Activated naive CD8-positive, alpha-beta T cell (primary cell): ENCODE measurements around the gene TRABD2B.

Source experiments
- H3K27ac Mint-ChIP-seq: one replicate; pipeline ENCODE4 v1.8.0; 2021; ENCODE audit warnings: mixed read lengths
- H3K27me3 Mint-ChIP-seq: one replicate; pipeline ENCODE4 v1.8.0; 2021; ENCODE audit warnings: mixed read lengths
- H3K36me3 Mint-ChIP-seq: one replicate; pipeline ENCODE4 v1.8.0; 2021; ENCODE audit warnings: mixed read lengths
- H3K4me1 Mint-ChIP-seq: one replicate; pipeline ENCODE4 v1.8.0; 2021; ENCODE audit warnings: low read depth, mixed read lengths
- H3K4me3 Mint-ChIP-seq: one replicate; pipeline ENCODE4 v1.8.0; 2021; ENCODE audit warnings: mild to moderate bottlenecking, mixed read lengths
- H3K9me3 Mint-ChIP-seq: one replicate; pipeline ENCODE4 v1.8.0; 2021; ENCODE audit warnings: low read depth, mixed read lengths

TRABD2B gene

DNA sequence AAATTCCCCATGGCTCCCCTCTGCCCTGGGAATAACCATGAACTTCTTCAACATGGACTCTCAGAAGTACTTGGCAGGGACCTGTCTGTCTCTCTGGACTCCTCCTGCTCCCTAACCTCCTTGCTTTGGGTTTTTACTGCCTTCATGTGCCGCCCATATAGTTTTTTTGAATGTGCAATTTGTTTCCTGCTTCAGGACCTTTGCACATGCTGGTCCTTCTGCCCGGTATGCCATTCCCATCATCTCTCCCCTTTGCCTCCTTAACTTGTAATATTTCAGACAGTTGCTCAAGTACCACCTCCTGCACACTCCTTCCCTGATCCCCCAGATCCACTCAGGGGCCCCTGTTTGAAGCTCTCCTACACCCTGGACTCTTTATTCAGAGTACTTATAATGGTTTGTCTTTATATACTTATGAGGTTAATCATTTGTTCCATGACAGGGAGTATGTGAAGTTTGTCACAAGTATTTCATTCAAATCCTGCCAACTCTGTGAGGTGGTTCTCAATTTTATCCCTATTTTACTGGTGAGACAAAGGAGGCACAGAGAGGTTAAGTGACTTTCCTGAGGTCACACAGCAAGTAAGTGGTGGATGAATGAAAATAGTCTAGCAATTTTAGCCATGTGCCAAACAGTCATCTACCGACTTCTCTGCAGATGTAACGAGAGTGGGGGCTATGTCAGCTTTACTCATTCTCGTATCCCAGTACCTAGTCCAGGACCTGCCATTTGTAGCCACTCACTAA, 180.7 kb downstream of the TRABD2B start:
- Mint-ChIP-seq H3K4me3 (no peak overlapping the region), H3K27ac (no peak overlapping the region), H3K4me1 (no peaks in the 10 kb centered on the region), H3K27me3 (no peaks in the 10 kb centered on the region), H3K9me3 (no peaks in the 10 kb centered on the region), H3K36me3 (no peaks in the 10 kb centered on the region)

DNA sequence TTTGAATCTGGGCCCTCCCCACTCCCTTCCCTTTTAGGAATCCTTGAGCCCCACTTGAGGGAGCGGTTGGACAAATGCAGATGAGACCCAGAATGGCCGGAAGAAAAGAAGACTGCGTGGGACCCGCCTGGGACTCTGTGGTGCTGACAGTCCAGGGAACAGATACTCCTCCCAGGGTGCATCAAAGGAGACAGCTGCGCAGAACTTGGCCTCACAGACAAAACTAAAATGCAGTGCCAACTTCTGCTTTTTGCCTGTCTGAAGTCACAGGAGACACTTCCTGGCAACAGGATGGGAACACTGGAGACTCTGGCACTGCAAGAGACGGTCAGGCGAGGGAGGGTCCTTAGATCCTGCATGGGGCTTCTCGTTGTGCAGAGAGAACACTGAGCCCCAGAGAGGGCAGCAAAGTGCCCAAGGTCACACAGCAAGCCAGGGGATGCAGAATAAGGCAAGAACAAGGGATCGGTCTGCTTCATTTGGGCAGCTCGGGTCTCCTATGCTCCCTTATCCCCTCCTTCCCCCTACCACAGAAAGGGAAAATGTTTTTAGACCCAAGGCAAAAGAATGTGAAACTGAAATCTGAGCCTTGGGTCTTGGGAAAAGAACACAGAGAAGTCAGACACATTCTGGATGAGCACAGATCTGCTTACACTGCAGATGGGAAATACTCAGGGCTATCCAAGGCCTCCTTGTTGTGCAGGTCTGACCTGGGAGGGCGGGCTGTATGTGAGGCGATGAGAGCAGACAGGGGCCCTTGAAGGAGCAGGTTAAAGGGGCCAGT, 182.4 kb downstream of the TRABD2B start:
- Mint-ChIP-seq H3K4me1 (no peaks in the 10 kb centered on the region), H3K36me3 (no peaks in the 10 kb centered on the region), H3K27me3 (no peaks in the 10 kb centered on the region), H3K4me3 (no peak overlapping the region), H3K27ac (no peak overlapping the region), H3K9me3 (no peaks in the 10 kb centered on the region)

DNA sequence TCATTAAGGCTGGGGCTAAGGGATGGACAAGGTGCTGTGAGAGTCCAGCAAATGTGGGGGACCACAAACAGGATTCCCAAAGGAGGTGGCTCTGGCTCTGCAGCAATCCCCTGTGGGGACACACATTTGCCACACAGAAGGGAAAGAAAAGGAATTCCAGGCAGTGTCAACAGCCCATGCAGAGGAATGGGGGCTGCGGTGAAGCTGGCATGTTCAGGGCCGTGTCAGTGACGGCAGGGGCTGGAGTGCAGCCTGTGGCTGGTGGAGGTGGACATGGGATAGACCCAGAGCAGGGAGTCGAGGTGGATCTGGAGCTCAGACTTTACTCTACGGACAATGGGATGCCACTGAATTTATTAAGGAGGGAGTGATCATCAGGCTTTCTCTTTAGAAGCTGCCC, 183.2 kb downstream of the TRABD2B start:
- Mint-ChIP-seq H3K4me3 (no peak overlapping the region), H3K9me3 (no peaks in the 10 kb centered on the region), H3K27me3 (no peaks in the 10 kb centered on the region), H3K36me3 (no peaks in the 10 kb centered on the region), H3K27ac (no peak overlapping the region), H3K4me1 (no peaks in the 10 kb centered on the region)

DNA sequence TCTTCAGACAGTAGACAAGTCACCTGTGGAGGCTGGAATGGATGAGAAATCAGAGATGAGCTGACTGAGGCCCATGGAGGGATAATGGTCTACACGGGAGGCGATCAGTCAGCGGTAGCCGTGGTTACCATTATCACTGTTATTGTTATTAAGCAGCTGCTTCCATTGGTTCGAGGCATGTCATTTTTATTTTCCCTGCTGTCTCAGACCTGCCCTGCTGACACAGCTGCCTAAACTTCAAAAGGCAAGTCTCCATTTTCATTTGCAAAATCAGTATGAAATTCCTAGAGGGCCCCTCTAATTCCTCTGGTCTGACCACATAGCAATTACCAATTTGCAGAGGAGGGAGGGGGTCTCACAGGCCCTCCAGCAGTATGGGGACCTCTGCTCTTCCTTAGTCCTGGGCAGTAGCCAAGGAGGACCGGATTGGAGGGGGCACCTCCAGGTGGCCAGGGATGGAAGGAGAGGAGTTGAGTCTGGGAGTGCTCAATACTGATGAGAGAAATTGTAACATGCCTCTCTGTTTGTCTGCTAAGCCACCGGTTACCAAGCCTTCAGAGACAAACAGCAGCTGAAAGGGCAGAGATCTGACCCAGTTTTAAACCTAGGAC, 184.2 kb downstream of the TRABD2B start:
- Mint-ChIP-seq H3K36me3 (no peaks in the 10 kb centered on the region), H3K4me3 (no peak overlapping the region), H3K27me3 (no peaks in the 10 kb centered on the region), H3K27ac (no peak overlapping the region), H3K9me3 (no peaks in the 10 kb centered on the region), H3K4me1 (no peaks in the 10 kb centered on the region)

DNA sequence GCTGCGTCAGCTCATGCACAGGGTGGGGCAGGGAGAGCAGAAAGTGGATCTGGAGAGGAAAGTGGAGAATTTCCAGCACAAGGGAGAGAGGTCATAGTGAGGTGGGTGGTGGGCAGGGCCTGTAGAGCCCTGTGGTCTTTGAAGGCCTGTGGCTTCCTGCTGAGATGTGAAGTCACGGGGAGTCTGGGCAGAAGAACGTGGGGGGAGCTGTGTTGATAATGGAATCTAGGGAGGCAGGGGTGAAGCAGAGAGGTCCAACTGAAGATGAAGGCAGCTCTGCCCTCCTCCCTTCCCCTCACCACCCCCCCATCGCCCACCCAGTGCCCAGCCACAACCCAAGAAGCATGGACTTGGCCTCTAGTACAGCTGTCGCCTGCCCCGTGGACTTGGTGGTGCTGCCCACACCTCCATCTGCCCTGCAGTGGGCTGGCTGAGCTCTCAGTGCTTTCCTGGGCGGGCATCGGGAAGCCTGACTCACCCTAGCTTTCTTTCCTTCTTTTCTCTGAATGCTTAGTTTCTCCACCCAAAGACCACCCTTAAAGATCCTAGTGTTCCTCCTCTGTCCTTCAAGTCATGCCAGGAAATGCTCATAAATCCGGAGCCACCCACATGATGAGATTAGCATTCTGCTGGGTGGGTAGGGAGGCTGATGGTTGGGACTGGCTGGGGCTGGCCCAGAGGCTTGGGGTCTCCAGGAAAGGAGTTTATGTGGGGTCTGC, 186.1 kb downstream of the TRABD2B start:
- Mint-ChIP-seq H3K36me3 (no peaks in the 10 kb centered on the region), H3K9me3 (no peaks in the 10 kb centered on the region), H3K27ac (no peak overlapping the region), H3K4me3 (no peak overlapping the region), H3K27me3 (no peaks in the 10 kb centered on the region), H3K4me1 (no peaks in the 10 kb centered on the region)

DNA sequence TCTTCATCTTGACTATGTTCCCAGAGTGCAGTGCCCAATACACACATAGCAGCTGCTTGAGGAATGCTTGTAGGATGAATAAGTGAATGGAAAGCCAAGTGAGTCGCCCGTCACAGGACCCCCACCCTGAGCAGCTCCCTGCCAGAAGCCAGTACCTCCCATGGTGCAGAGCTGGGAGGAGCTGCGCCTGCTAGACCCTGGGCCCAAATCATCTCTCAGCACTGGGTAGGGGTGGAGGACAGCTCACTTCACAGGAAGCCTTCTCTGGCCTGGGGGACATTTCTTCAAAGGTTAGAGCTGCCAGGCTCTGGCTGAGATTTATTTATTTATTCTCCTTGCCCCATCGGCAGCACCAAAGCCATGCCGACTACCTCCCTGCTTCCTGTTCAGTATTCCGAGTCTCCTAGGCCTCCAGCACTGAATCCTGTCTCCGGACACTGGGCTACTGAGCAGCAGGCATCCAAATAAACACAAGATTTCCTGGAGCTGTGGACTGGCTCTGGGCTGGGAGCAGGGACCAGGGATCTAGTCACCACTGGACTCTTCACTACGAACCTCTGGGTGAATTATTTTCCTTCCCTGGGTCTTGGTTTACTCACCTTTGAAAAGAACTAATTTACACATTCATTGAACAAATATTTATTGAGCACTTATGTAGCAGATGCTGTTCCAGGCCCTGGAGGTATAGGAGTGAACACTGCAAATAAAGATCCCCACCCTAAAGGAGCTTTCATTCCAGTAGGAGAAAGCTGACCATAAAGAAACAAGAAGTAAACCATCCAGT, 187.7 kb downstream of the TRABD2B start:
- H3K36me3 Mint-ChIP-seq, result no peaks in the 10 kb centered on the region
- no peaks in the 10 kb centered on the region for H3K27me3 Mint-ChIP-seq
- H3K27ac Mint-ChIP-seq, result no peak overlapping the region
- H3K4me3 Mint-ChIP-seq, result no peak overlapping the region
- no peaks in the 10 kb centered on the region for H3K4me1 Mint-ChIP-seq
- no peaks in the 10 kb centered on the region for H3K9me3 Mint-ChIP-seq

DNA sequence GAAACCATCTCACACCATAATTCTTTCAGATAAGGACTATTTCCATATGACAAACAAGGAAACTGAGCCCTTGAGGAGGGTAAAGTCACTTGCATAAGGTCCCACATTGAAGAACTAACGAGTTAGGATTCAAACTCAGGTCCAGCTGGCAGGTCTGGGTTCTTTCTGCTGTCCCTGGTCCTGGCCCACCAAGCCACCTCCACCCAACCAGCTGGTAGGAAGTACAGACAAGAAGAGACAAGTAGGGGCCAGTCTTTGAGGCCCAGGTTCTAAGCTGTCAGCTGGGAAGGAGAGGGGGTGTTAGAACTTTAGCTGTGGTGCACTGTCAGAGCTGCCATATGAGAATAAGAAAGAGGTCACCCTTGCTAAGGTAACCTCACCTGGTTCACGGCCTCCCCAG, 188.6 kb downstream of the TRABD2B start:
- no peaks in the 10 kb centered on the region for H3K4me1 Mint-ChIP-seq
- H3K4me3 Mint-ChIP-seq, result no peak overlapping the region
- no peaks in the 10 kb centered on the region for H3K9me3 Mint-ChIP-seq
- H3K27ac Mint-ChIP-seq, result no peak overlapping the region
- H3K27me3 Mint-ChIP-seq, result no peaks in the 10 kb centered on the region
- no peaks in the 10 kb centered on the region for H3K36me3 Mint-ChIP-seq

DNA sequence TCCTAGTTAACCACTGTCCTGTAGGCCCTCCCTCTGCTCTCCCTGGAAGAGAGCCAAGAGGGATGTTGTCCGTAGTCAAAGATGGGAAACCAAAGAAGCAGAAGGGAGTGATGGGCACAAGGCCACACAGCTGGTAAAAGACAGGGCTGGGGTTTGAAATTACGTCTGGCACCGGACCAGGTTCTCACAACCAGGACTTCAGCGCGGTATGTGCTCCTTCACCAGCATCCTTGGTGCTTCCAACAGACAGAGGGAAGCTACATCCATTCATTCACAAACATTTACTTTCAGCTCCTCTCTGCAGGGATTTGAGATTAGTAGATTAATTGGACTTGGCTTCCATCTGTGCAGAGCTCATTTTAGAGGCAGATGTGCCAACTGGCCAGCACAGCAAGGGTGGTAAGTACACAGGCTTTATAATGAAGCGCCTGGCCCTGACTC, 191.2 kb downstream of the TRABD2B start:
- Mint-ChIP-seq H3K27me3 (no peaks in the 10 kb centered on the region), H3K4me1 (no peaks in the 10 kb centered on the region), H3K27ac (no peak overlapping the region), H3K36me3 (no peaks in the 10 kb centered on the region), H3K4me3 (no peak overlapping the region), H3K9me3 (no peaks in the 10 kb centered on the region)

DNA sequence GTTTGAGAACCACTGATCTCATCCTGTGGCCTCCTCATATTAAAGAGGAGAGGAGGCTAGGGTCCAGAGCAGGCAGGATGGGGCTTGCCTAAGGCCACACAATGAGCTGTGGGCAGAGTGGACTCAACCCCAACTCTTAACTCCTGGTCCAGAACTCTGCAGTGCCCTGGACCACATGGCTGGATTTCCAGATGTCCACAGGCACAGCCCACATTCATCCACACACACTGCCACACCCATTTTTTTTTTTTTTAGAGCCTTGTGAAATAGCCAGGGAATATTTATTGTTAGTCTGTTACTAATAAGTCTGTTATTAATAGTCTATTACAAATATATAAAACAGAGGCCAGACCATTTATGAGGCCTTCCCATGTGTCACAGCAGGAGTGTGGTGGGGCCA, 192.2 kb downstream of the TRABD2B start:
- Mint-ChIP-seq H3K4me3 (no peak overlapping the region), H3K36me3 (no peaks in the 10 kb centered on the region), H3K27me3 (no peaks in the 10 kb centered on the region), H3K27ac (no peak overlapping the region), H3K4me1 (no peaks in the 10 kb centered on the region), H3K9me3 (no peaks in the 10 kb centered on the region)

DNA sequence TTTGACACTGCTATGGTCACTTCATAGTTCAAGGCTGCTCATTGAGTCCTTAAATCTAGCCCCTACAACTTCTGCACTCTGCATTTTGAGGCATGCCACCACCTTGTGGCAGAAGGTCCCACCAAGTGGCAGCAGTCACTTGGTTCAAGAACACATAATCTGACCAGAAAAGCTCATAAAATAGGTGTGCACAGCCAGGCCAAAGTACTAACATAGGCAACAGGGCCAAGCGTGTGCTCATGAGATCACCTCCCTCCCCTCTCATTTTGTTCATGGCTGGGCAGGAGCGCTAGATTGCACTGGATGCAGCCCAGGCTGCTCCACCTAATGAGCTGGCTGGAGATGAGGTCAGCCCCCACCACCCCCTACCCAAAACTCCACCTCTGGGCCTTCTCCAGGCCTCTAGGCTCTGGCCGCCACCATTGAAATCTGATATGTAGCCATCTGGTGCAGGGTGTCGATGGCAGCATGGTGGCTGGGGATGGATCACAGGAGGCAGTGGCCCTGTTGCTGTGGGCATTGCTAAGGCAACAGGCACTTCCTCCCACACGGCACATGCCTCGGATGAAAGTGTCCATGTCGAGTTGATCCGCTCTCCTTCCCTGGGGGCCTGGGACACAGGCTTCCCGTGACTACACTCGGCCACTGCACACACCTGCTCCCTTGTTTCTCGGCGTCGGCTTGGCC, 193.2 kb downstream of the TRABD2B start:
- no peak overlapping the region for H3K27ac Mint-ChIP-seq
- H3K9me3 Mint-ChIP-seq, result no peaks in the 10 kb centered on the region
- H3K4me1 Mint-ChIP-seq, result no peaks in the 10 kb centered on the region
- no peaks in the 10 kb centered on the region for H3K36me3 Mint-ChIP-seq
- no peak overlapping the region for H3K4me3 Mint-ChIP-seq
- no peaks in the 10 kb centered on the region for H3K27me3 Mint-ChIP-seq

DNA sequence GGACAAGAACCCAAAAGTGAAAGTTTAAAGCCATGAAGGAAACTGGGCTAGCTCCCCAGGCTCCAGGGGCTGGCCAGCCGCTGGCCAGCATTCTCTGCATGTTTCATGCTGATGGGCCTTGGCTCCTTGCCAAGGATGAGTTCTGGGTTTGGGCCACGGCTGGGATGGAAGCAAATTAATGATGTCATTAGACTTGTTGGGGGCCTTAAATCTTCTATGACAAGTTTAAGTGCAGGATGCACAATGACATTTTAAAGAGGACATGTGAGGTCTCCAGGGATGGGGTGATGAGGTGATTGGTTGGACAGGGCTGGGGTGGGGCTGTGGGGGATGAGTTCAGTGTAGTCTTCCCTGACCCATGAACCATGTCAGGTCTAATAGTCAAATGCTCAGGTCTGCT, 199.6 kb downstream of the TRABD2B start:
- no peaks in the 10 kb centered on the region for H3K36me3 Mint-ChIP-seq
- H3K9me3 Mint-ChIP-seq, result no peaks in the 10 kb centered on the region
- H3K4me1 Mint-ChIP-seq, result no peaks in the 10 kb centered on the region
- no peaks in the 10 kb centered on the region for H3K27me3 Mint-ChIP-seq
- no peak overlapping the region for H3K27ac Mint-ChIP-seq
- no peak overlapping the region for H3K4me3 Mint-ChIP-seq

DNA sequence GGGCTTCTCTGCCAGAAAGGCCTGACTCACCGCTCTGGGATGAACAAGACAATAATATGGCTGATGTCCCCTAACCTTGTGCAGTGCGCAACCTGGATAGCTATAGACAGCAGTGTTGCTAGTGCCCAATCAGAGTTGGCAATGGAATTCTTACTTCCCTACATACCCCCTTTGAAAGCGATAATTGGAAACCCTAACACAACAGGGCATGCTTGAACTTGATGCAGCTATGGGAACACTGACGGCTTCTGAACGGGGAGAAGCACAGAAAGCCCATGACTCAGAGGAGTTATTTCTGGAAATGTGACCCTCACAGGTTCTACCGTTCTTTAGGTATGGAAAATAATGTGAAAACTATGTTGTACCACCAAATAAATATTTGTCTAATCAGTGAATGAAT, 200.6 kb downstream of the TRABD2B start:
- no peaks in the 10 kb centered on the region for H3K36me3 Mint-ChIP-seq
- no peaks in the 10 kb centered on the region for H3K27me3 Mint-ChIP-seq
- H3K9me3 Mint-ChIP-seq, result no peaks in the 10 kb centered on the region
- no peak overlapping the region for H3K4me3 Mint-ChIP-seq
- H3K27ac Mint-ChIP-seq, result no peak overlapping the region
- H3K4me1 Mint-ChIP-seq, result no peaks in the 10 kb centered on the region

DNA sequence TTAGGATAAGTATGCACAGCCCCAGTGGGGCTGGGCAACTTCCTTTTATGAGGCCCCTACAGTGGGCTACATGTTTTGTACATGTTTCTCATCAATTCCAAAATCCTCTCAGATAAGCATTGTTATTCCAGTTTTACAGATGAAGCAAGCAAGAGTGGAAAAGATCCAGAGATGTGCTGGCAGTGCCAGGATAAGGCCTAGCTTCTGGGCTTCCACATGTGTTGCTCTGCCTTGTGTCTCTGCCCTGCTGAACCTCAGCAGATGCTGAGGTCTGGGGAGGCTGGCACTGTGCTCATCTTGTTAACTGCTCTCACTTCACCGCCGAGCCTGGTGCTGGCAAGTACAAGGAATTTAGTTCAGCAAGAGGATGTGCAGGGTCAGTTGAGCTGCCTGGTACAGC, 202.1 kb downstream of the TRABD2B start:
- H3K27me3 Mint-ChIP-seq, result no peaks in the 10 kb centered on the region
- no peaks in the 10 kb centered on the region for H3K4me1 Mint-ChIP-seq
- no peaks in the 10 kb centered on the region for H3K36me3 Mint-ChIP-seq
- H3K27ac Mint-ChIP-seq, result no peak overlapping the region
- no peak overlapping the region for H3K4me3 Mint-ChIP-seq
- no peaks in the 10 kb centered on the region for H3K9me3 Mint-ChIP-seq

DNA sequence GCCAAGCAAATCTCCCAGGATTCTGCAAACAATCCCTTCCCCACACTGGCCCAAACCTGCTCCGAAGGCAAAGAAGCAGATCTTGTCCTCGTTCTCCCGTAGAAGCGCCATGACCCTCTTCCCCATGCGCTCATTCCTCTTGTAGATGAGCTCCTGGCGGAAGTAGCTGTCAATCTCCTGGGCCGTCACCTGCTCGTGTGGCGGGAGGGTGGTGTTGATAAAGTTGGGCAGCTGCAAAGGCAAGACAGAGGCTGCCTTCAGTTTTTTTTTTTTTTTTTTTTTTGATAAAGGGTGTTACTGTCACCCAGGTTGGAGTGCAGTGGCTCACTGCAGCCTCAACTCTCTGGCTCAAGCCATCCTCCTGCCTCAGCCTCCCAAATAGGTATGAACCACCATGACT, 202.7 kb downstream of the TRABD2B start:
- H3K27ac Mint-ChIP-seq, result no peak overlapping the region
- H3K27me3 Mint-ChIP-seq, result no peaks in the 10 kb centered on the region
- no peaks in the 10 kb centered on the region for H3K4me1 Mint-ChIP-seq
- H3K4me3 Mint-ChIP-seq, result no peak overlapping the region
- H3K36me3 Mint-ChIP-seq, result no peaks in the 10 kb centered on the region
- no peaks in the 10 kb centered on the region for H3K9me3 Mint-ChIP-seq
